DMS53 treated with DMSO at 0.1 percent for 48 hours (cell line): ENCODE measurements around the gene RNF214.
"Not testable (repeated sequence)": the region's sequence is repeated elsewhere in the genome, so short reads cannot be mapped to it uniquely, and the experiment has no call there.

Source experiments
- DNase-seq: peaks from one replicate; lab custom pipeline; 2025; ENCODE audit not compliant: unreplicated experiment; lab: John Stamatoyannopoulos, UW

Gene RNF214

GRCh38 chr11:117229931-117230285, 2.6 kb upstream of the RNF214 start:
- no peak for DNase-seq

GRCh38 chr11:117230286-117230961, 2.0 kb upstream of the RNF214 start:
- DNase-seq = no peak

GRCh38 chr11:117230999-117231841, 1.3 kb upstream of the RNF214 start:
- no peak for DNase-seq

- DNase-seq = no peak
These were observed 704 bp upstream of the RNF214 start, which contains the start of gene PCSK7 for GRCh38 chr11:117231842-117232091. TSS of gene PCSK7 (minus strand) at chr11:117232073. CDS start at chr11:117229844, 2,229 bp downstream.

- no peak for DNase-seq
These were observed 489 bp downstream of the RNF214 start for GRCh38 chr11:117232911-117233409.

- no peak for DNase-seq
These were observed 5.8 kb downstream of the RNF214 start for GRCh38 chr11:117238221-117238620.

- no peak for DNase-seq
These were observed 6.8 kb downstream of the RNF214 start for GRCh38 chr11:117239295-117239694.

GRCh38 chr11:117248341-117248740, 15.9 kb downstream of the RNF214 start:
- DNase-seq = no peak

GRCh38 chr11:117249571-117249970, 17.1 kb downstream of the RNF214 start:
- no peak for DNase-seq

GRCh38 chr11:117251506-117251905, 19.0 kb downstream of the RNF214 start:
- DNase-seq = no peak

GRCh38 chr11:117255966-117256365, 23.5 kb downstream of the RNF214 start:
- DNase-seq = peak; percentile 39

- DNase-seq = no peak
These were observed 24.1 kb downstream of the RNF214 start for GRCh38 chr11:117256573-117256972.

GRCh38 chr11:117258576-117258975, 26.1 kb downstream of the RNF214 start:
- no peak for DNase-seq

- no peak for DNase-seq
These were observed 26.9 kb downstream of the RNF214 start for GRCh38 chr11:117259417-117259816.

GRCh38 chr11:117264624-117265323, 32.3 kb downstream of the RNF214 start:
- DNase-seq = not testable (repeated sequence)

- DNase-seq = no peak
These were observed 33.3 kb downstream of the RNF214 start for GRCh38 chr11:117265745-117266144.

- DNase-seq = no peak
These were observed 37.4 kb downstream of the RNF214 start for GRCh38 chr11:117269856-117270255.

- DNase-seq = no peak
These were observed 38.7 kb downstream of the RNF214 start for GRCh38 chr11:117271208-117271607.

GRCh38 chr11:117272175-117272574, 39.7 kb downstream of the RNF214 start:
- not testable (repeated sequence) for DNase-seq

- no peak for DNase-seq
These were observed 41.2 kb downstream of the RNF214 start for GRCh38 chr11:117273550-117274289.

- no peak for DNase-seq
These were observed 45.9 kb downstream of the RNF214 start for GRCh38 chr11:117278347-117278746.
